GM19240 (cell line): ENCODE results near the gene TIMM44.

Experiments
- DNase-seq: peaks from one replicate; pipeline ENCODE4 v3.0.0; 2011; ENCODE audit warnings: low spot score; ENCODE audit not compliant: insufficient read length

The TIMM44 gene

GRCh38 chr19:7877249-7877836, 66.1 kb downstream of the TIMM44 start:
- DNase-seq: no peak
